GM21423 (cell line): ENCODE data around the gene MATN3.

ENCODE experiments used
- ATAC-seq: cut with Tn5 transposase; IDR thresholded peaks from one replicate; pipeline ENCODE4 v1.9.1; 2021; ENCODE audit warnings: mild to moderate bottlenecking, moderate library complexity; ENCODE audit not compliant: unreplicated experiment

The MATN3 gene

GRCh38 chr2:20005067-20005627 is 7.3 kb downstream of the MATN3 start:
- ATAC-seq: no peak

DNA sequence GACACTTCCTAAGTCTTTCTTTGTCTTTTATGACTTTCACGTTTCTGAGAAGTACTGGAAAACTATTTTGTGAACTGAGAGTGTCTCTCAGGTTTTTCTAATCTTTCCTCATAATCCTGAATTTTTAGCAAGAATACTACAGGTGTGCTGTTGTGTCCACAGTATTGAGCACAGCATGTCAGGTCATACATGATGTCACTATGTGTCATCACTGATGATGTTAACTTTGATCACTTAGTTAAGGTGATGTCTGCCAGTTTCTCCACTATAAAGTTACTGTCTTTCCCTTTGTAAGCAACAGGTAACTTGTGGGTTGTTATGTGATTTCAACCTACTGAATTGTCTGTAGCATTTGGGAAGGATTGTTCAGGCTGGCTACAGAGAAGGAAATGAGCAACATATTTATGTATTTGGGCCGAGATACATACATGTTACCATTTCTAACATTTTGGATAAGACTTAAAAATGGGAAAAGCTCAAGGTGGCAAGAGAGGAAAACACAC is 11.1 kb downstream of the MATN3 start:
- ATAC-seq: no peak

- ATAC-seq: no peak
Measured at GRCh38 chr2:19993731-19994130, 18.7 kb downstream of the MATN3 start.

DNA sequence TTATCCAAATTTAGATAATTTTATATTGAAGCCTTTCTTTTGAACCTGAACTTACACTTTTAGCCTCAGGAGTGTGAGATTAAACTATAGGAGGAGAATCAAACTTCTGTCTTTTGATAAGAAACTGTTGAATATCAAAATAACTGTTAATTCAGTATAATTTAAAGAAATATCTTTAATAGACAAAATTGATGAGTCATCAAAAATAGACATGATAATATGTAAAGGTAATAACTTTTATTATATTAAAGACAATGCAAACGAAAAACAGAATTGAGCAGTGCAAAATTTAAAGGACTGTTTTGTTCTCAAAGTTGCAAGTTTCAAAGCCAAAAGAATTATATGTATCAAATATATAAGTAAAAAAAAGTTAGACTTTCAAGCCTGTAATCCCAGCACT is 20.6 kb downstream of the MATN3 start:
- no peak for ATAC-seq

DNA sequence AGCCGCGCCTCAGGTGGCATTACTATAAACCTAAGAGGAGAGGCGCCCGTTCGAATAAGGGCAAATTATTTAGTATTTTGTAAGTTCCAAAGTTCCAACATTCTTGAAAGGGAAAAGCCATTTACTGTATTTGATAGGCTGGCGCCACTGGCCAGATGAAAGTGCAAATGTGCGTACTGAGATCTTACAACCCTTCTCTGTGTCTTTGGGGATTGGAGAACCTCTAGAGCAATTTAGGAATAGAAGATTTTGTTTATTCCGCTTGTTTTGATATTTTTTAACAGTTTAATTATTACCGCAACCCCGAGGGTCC is 22.1 kb downstream of the MATN3 start:
- ATAC-seq: no peak

DNA sequence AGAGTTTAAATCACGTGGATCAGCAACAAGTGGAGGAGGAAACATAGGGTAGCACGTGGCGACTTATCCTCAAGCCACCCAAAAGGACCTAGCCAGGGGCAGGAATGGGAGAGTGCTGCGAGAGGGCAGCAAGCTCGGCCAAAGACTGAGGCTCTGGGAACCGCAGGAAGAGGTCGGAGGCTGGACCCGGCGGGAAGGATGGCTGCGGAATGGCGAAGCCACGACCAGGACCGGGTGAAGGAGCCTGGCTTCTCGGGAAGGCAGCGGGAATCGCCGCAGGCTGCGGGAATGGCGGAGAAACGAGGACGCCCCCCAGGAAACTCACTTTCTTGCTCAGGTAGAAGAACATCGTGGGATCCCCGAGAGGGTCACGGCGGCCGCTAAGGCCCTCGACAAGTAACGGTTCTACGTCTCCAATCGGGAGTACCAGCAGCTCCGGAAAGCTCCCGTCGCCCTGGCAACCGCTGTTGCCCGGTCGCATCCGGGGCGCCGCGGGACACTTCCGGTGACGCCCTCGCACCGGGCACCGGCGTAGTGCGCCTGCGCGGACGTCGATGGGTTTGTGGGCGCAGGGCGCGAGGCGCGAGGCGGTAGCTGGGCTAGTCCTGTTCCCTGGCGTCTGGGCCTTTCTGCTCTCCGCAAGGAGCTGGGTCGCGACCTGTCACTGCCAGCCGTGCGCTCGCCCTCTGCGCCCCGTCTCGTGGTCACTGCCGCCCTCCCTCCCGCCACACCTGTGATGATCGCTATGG is 22.6 kb downstream of the MATN3 start, which contains the start of gene WDR35:
WDR35 (minus strand) TSS at position 439 of the 749 bp plus-strand sequence; CDS start at position 349, 90 bp downstream.
- peak; percentile 94 for ATAC-seq

GRCh38 chr2:19989342-19989666 is 23.2 kb downstream of the MATN3 start:
- ATAC-seq: no peak

- ATAC-seq: no peak
Measured at GRCh38 chr2:19988600-19988999, 23.9 kb downstream of the MATN3 start.

GRCh38 chr2:19987936-19988335 is 24.5 kb downstream of the MATN3 start:
- ATAC-seq: peak; percentile 74

DNA sequence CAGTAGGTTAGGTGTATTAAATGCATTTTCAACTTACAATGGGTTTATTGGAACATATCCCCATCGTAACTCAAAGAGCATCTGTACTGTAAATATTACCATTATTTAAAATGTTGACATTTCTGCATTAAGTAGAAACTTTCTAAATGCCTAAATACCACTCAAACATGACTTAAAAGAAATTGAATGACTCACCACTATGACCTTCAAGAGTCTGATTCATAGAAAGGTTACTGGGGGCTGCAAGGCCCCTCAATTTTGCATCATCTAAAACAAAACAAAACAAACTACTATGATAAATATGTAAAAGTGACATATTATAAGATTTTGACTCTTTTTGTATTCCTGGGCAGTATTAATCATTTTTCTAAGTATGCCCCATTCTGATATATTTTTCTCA is 30.2 kb downstream of the MATN3 start:
- no peak for ATAC-seq

DNA sequence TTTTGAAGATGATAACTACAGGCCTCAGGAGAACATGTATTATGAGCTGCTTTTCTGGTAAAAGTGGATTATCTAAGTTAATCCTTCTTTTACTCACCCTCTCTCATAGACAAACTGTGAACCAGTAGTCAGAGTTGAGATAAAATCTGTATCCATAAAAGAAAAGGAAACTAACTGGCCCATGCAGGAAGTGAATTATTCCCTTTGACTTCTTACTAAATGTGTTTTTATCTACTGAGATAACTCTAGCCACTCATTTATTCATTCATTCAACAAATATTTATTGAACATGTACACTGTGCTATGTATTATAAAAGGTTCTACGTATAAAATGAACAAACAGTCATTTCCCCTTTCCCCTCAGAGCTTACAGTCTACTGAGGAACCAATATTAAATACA is 32.5 kb downstream of the MATN3 start:
- ATAC-seq: no peak

DNA sequence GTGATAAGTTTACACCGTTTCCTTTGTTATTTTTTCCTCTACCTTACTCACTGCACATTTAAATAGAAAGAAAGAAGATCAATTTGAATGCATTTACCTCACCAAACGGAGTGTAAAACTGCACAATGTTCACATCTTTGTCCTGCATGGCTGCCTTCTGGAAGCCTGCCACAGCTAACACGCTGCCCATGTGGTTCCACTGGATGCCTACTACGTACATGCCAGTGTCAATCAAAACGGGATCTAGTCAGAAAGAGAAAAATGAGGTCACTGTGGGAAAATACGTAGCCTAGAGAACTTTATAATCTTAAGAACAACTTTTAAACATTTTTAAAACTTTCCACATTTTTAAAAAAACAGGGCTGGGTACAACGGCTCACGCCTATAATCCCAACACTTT is 39.0 kb downstream of the MATN3 start:
- no peak for ATAC-seq

DNA sequence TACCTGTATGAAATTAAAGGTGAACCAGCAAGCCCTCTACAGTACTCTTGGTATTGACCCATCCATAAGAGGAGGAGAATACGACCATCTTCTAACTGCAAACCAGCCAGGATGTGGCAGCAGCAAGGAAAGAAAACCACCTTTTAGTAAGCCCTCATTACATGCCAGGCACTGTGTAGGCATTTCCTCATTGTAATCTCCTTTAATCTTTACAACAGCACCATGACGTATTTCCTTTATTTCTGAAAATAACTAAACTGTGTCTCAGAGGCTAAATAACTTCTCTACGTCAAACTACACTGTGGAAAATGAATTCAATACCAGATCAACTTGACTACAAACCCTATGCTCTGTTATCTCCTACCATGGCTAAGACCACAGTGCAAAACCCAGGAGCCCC is 40.8 kb downstream of the MATN3 start:
- ATAC-seq: no peak

- ATAC-seq: no peak
Measured at GRCh38 chr2:19963386-19963785, 49.1 kb downstream of the MATN3 start.

GRCh38 chr2:19955544-19956422 is 56.7 kb downstream of the MATN3 start:
- peak; percentile 96 for ATAC-seq

- ATAC-seq: no peak
Measured at GRCh38 chr2:19949071-19949470, 63.4 kb downstream of the MATN3 start.

GRCh38 chr2:19947184-19947940 is 65.1 kb downstream of the MATN3 start:
- ATAC-seq: no peak

GRCh38 chr2:19944205-19944845 is 68.1 kb downstream of the MATN3 start:
- no peak for ATAC-seq

- ATAC-seq: no peak
Measured at GRCh38 chr2:19943189-19943588, 69.3 kb downstream of the MATN3 start.

GRCh38 chr2:19942199-19942598 is 70.3 kb downstream of the MATN3 start:
- no peak for ATAC-seq
